HG03097 (cell line): ENCODE data around the gene COL23A1.

Experiments
- ATAC-seq: cut with Tn5 transposase; IDR thresholded peaks from one replicate; pipeline ENCODE4 v1.9.1; 2021; ENCODE audit not compliant: unreplicated experiment, low FRiP score

COL23A1 gene

GRCh38 chr5:178560911-178561310 lies 29.3 kb downstream of the COL23A1 start:
- no peak for ATAC-seq

DNA sequence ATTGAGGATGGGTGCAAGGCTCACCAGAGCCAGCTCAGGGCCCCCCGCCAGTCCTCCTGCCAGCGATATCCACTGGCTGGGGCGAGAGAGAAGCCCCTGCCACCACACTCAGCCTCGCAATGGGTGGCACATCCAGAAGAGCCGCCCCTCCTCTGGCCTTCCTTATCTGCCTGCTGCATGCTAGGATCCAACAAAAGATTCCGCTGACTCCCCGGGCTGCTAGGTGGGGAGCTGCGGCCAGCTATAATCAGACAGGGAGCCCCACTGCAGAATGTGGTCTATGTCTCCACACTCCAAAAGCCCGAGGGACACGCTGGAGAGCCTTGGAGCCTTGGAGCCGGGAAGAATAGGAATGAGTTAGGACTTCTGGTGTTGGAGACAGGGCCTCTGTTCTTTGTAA lies 32.8 kb downstream of the COL23A1 start:
- ATAC-seq, result no peak

- no peak for ATAC-seq
These were observed 34.4 kb downstream of the COL23A1 start for GRCh38 chr5:178555771-178556211.

DNA sequence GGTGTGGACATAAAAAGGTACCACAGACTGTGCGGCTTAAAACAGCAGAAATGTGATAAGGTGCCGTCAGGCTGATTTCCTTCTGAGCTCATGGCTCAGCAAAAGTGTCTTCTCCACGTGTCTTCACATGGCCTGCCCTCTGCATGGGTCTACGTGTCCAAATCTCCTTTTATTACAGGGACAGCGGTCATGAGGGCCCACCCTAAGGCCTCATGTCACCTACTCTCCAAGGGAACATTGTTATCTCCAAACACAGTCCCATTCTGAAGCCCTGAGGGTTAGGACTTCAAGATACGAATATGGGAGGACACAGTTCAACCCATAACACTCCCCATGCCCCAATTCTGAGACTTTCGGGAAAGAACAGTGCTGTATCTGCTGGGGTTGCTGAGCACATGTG lies 35.2 kb downstream of the COL23A1 start:
- no peak for ATAC-seq

GRCh38 chr5:178554311-178554710 lies 35.9 kb downstream of the COL23A1 start:
- no peak for ATAC-seq

- no peak for ATAC-seq
These were observed 36.7 kb downstream of the COL23A1 start for GRCh38 chr5:178553517-178553916.

- no peak for ATAC-seq
These were observed 38.7 kb downstream of the COL23A1 start for GRCh38 chr5:178551468-178551867.

- no peak for ATAC-seq
These were observed 39.1 kb downstream of the COL23A1 start for GRCh38 chr5:178551059-178551458.

DNA sequence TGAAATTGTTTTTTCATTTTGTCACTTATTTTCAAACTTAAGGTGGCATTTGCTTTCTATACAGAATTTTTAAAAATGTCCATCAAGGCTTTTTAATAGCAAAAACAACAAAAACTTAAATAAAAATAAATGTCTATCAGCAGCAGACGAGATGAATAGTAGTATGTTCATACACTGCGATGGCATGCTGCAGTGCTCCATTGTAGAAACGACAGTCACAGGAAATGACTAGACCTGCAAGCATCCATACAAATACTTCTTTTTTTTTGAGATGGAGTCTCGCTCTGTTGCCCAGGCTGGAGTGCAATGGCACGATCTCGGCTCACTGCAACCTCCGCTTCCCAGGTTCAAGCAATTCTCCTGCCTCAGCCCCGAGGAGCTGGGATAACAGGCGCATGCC lies 41.4 kb downstream of the COL23A1 start:
- ATAC-seq, result no peak

DNA sequence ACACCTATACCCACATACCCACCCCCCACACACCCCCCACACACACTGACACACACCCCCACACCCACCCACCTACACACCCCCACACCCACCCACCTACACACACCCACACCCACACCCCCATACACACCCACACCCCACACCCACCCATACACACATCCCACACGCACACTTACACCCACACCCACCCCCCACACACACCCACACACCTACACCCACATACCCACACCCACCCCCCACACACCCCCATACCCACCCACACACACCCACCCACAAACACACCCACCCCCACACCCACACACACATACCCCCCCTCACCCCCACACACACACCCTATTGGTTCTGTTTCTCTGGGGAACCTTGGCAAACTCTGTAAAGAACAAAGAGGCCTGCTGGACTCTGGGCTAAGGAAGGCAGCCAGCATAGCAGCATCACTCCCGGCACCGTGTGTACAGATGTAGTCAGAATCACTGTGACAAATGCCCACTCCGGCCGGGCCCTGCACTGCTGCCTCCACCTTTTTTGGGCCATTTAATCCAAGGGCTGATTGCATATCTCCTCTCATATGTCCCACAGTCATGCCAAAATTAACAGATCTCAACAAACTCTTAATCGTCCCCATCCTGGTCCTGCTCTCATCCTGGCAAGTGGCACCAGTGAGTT lies 42.3 kb downstream of the COL23A1 start:
- ATAC-seq, result no peak

- no peak for ATAC-seq
These were observed 43.0 kb downstream of the COL23A1 start for GRCh38 chr5:178547052-178547666.

GRCh38 chr5:178546675-178547033 lies 43.5 kb downstream of the COL23A1 start:
- ATAC-seq, result no peak

DNA sequence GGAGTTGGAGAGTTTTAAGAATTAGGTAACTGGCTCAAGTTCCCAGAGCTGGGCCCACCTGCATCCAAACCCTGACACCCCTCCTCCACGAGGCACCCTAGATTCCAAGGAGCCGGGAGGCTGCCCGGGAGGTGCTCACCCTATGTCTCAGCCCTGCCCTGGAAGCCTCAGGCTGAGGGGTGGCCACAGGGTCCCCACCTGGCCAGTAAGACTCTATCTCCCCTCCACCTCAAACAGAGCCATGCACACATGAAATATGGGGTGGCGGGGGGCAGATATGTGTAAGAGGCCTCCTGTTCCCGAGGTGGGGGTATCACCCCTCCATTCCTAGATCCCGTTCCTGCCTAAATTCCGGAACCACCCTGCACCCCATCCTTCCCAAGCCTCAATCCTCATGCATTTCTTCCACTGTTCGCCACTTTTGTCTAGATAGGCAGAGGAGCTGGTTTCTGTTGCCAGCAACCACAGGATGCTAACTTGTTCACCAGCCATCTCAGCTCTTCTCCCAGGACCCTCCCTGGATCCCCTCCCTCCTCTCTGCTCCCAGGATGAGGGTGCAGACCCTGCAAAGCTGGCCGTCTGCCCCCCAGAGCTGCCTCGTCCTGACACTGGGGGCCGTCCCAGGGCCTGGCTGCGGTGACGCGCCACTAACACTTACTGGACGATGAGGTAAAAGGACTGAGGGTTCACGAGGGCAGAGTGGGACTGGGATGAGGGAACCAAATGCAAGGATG lies 44.1 kb downstream of the COL23A1 start:
- no peak for ATAC-seq

DNA sequence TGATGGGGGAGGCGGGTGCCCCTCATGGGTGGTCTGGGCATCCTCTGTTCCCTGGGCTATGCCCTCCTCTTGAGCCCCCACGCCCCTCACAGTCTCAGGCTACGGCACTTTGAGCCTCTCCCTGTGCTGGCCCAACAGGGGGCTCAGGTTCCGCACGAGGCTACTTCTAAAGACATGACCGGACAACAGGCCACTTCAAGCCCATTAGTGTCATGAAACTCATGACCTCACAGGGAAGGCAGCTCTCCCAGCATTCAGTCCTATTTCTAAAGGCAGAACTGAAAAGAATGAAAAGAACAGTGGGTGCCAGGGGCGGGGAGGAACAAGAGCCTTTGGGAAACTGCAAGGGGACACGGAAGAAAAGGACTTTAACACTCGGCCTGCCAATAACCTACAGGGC lies 45.0 kb downstream of the COL23A1 start:
- ATAC-seq, result no peak

DNA sequence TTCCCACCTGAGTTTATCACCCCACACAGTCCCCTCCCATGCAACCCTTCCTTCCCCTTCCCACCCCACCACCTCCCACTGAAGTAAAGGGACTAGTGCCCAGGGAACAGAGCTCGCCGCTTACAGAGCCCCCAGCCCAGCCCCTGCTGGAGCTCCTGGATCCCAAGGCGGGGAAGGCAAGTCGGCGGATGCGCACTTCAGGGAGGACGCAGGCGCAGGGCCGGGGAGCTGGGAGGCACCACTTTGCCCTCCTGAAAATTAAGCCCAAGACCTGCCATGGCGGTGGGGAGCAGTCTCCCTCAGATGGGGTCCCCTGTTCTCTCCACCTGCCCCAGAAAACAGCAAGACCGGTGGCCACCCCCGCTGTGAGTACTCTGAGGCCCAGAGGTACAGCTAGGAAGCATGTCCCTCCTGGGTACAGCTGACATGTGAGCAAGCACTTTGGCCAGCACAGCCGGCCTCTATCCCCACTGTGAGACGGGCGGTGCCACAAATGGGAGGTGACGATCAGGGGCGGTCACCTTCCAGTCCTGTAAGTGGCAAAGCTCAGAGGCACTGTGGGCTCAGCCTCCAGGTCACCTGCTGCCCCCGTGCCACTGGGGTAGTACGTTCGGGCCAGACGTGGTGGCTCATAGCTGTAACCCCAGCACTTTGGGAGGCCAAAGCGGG lies 45.9 kb downstream of the COL23A1 start:
- ATAC-seq, result no peak

GRCh38 chr5:178542455-178542854 lies 47.7 kb downstream of the COL23A1 start:
- no peak for ATAC-seq

DNA sequence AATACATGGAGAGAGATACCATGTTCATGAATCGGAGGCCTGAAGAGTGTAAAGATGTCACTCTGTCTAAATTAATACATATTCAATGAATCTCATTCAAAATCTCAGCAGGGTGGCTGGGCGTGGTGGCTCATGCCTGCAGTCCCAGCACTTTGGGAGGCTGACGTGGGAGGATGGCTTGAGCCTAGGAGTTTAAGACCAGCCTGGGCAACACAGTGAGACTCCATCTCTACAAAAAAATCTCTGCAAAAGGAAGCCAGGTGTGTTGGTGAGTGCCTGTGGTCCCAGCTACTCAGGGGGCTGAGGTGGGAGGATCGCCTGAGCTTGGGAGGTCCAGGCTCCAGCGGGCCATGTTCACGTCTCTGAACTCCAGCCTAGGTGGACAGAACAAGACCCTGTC lies 49.7 kb downstream of the COL23A1 start:
- ATAC-seq, result no peak

- ATAC-seq, result no peak
These were observed 51.4 kb downstream of the COL23A1 start for GRCh38 chr5:178538741-178539229.

DNA sequence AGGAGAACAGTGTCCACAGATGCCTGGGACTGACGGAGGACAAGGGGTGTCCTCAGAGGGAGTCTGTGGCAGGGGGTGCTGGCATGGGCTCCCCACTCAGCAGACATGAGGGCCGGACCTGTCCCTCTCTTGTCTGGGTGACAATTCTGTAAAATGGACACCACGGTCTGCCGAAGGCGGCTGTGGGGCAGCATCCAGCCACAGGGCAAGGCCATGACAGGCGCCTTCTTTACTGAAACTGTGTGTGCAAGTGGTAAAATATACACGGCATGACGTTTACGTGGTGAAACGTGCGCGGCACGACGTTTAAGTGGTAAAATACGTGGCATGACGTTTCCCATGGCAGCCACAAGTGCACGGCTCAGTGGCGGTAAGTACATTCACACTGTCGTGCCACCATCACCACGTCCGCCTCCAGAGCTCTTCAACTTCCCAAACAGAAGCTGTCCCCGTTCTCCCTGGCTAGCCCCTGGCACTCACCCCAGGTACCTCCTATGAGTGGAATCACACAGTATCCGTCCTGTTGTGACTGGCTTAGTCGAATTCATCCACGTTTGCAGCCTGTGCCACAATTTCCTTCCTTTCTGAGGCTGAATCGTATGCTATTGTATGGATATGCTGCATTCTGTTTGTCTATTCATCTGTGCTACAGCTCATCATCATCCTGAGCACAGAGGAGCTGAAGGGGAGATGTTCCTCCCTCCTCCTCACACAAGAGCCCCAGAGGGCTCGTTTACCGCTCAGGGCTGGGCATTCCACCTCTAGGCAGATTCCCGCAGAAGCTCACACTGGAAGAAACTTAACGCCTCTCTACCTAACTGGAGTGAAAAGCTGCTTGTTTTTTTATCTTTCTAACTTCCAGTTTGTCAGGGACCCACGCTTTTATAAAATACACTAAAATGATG lies 52.5 kb downstream of the COL23A1 start:
- ATAC-seq, result no peak
